Measurements from ENCODE around the gene TMEM121B.
A peak's percentile ranks its signal among the peaks of the same experiment; 100 is the strongest.
"Not testable (repeated sequence)": the region's sequence is repeated elsewhere in the genome, so short reads cannot be mapped to it uniquely, and the experiment has no call there.

TMEM121B gene

DNA sequence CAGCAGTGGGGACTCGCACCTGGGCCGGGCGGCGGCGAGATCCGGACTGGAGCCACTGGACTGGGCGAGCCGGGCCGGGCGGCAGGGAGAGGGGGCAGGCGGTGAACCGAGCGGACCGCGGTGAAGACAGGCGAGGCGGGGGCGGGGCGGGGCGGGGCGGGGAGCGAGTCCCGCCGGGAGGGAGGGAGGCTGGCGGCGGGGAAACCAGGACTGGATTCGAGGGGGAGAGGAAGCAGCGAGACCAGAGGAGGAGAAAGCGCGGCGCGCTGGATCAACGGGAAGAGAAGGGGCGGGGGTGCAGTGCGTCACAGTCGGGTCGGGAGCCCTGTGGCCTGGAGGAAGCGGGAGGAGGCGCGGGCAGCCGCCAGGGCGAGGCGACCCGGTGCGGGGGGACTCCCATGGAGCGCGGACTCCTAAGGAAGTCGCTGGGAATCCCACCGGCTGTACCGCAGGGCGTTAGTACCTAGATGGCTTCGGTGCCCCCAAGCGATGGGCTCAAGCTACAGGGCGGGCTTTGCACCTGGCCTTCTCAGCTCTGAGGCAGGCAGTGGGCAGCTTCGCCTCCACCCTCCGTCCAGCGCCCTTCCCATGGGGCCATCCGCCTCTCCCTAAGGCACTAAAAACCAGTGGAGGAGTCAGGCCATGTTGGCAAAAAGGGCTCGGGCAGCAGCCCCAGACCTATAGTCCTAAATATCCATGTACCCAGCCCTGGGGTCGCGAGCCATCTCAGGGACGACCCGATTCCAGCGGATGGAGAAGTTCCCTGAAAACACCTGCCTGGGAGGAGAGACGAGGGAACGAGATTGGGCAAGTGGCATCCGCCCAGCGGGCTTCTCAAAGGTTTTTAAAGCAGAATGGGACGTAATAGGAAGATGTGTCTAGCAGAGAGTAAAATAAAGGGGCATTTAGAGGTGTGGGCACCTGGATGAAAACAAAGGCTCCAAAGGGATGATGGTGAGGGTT lies at the start of gene TMEM121B:
Gene TMEM121B, minus strand, starts transcription at position 128 of the 963 bp plus-strand sequence. CDS start 233 bp downstream, outside the sequence.
- DNase-seq (ENCODE audit: low read depth): no peak

DNA sequence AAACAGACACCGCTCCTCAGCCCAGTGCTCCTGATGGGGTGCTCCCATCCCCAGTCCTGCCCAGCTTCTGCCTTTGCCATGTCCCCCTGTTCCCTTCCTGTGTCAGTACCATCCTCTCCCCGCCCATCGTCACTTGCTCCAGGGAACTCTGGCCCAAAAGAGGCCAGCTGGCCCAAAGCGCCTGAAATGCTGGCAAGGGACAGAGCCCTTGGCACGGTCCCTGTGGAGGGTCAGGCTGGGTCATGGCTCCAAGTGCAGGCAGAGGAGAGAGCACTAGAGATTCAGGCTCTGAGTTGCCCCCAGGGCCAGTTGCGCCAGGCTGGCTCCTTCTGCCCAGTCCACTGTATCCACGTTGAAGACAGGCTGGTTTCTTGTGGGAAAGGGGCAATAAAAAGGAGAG lies 46.3 kb upstream of the TMEM121B start:
- no peak for DNase-seq (ENCODE audit: low read depth)

DNA sequence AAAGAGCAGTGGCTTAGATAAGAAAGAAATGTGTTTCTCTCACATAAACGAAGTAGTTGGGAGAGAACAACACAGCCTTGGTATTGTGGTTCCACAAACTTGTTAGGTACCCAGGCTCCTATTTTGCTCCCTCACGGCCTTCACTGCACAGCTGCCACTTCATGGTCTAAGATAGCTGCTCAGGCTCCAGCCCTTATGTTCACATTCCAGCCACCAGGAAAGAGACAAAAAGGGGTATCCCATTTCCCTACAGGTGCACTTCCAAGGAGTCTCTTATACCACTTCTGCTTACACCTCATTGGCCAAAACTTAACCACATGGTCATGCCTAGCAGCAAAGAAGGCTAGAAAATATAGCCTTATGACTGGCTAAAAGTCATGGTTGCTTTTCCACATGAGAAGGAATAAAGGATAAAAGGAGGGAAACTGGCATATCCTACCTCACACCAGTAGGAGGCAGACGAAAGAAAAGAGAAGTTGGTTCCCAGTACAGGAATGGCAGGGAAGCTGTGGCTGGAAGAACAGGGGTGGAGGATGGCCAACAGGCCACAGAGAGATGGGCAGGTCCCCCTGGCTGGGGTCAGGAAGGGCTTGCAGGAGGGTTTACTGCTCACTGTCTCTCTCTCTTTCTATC lies 43.3 kb upstream of the TMEM121B start:
- DNase-seq (ENCODE audit: low read depth): no peak

DNA sequence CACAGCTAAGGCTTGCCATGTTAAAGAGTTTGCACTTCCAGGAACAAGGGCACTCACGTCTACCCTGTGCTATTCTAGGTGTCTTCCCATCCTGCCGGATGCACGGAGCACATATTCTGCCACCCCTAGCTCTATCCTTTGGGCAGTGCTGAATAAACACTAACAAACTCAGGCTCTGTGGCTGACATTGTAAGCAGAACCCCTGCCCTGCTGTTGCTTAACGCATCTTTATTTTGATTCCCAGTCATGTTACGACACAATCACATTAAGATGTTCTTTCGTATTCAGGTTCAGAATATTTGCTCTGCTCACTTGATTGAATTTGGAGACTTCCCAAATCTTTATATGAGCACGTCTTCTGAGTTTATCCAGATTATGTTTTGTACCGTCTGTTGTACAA lies 41.6 kb upstream of the TMEM121B start:
- no peak for DNase-seq (ENCODE audit: low read depth)

DNA sequence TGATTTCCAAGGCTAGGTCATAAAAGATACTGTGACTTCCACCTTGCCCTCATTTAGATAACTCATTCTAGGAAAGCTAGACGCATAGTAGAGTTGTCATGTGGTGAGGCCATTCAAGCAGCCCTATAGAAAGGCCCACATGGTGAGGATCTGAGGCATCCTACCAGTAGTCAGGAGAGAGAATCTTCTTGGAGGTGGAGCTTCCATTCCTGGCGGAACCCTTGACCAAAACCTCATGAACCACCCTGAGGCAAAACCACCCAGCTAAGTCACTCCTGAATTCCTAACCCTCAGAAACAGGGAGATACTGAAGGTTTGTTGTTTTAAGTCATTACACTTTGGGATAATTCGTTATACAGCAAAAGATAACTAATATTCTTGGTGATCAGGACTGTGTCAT lies 40.8 kb upstream of the TMEM121B start:
- no peak for DNase-seq (ENCODE audit: low read depth)

DNA sequence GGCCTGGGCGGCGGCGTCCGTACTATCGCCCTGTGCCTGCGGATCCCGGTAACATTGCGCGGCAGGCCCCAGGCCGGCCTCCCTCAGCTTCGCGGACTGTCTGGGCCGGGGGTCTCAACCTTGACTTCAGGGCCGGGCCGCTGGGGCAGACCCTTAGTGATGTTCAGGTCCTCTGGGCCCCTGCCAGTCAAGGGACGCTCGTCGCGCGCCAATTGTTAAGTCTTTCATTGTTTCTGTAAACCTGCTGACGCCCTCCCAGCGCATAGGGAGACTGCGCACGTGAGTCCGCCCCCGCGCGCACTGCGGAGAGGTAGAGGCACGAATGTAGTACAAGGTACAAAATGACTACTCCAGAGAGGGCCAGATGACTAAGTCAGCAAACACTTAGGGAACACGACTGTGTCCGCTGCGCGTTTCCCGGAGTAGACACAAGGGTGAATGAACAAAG lies 38.4 kb upstream of the TMEM121B start:
- peak; percentile 26 for DNase-seq (ENCODE audit: low read depth)

DNA sequence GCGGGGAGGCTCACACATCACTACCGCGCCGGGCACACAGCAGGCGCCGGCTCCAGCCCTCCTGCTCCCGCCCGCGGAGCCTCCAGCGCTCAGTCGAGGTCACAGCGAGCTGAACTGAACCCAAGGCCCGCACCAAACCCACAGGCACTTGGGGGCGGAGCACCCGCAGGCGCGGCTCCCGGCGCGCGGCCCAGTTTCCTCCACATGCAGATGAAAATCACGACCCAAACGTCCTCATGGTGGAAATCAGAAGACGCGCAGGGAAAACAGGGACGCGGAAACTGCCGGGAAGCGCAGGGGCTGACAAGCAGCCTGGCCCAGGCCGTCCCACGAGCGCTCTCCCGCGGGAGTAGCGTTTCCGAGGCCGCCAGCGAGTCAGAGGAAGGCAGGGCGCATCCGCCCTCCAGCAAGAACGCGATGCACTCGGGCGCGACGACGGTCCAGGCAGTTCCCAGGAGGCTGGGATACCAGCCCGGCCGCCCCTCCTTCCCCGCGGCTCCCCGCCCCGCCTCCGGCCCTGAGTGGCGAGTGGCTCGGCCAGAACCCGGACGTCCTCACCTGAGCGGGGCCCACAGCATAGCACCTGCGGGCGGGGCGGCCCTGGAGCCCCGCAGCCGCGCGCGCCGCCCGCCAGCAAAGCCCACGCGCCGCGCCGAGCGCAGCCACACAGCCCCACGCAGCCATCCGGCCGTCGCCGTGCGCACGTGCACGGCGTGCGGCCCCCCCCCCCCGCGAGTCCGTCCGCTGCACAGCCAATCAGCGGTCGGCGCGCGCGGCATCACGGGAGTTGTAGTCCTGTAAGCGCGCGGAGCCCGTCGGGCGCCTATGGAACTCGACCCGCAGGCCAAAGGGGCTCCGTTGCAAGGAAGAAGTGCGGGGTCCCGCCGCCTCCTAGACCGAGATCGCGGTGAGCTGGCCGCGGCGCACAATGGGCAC lies 37.7 kb upstream of the TMEM121B start, which contains the start of gene HDHD5:
Gene HDHD5, minus strand, starts transcription at position 710 of the 936 bp plus-strand sequence. Its CDS starts 26 bp downstream, at position 684.
- peak; percentile 90 for DNase-seq (ENCODE audit: low read depth)

DNA sequence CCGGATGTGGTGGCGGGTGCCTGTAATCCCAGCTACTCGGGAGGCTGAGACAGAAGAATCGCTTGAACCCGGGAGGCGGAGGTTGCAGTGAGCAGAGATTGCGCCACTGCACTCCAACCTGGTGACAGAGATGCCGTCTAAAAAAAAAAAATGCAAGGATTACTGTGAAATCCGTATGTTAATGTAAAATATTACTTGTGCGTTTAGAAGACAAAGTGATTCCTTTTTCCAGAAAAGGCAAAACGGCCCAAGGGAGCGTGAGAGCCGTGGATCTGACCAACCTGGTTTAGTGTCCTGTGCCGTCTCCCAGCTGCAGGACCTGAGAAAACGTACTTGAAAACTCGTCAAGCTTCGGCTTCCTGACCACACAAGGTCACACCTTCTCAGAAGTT lies 37.0 kb upstream of the TMEM121B start:
- DNase-seq (ENCODE audit: low read depth): no peak

DNA sequence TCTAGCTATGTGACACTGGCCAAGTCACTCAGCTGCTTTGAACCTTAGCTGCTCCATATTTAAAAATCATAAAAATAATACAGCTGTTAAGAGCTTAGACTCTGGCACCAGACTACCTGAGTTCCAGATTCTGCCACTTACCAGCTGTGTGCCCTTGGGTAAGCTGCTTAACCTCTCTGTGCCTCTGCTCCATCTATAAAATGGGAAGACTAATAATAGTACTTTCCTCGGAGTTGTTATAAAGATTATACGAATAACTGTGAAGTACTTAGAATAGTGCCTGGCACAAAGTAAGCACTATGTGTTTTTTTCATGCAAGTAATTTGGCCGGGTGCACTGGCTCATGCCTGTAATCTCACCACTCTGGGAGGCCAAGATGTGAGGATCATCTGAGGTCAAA lies 36.6 kb upstream of the TMEM121B start:
- DNase-seq (ENCODE audit: low read depth): no peak

DNA sequence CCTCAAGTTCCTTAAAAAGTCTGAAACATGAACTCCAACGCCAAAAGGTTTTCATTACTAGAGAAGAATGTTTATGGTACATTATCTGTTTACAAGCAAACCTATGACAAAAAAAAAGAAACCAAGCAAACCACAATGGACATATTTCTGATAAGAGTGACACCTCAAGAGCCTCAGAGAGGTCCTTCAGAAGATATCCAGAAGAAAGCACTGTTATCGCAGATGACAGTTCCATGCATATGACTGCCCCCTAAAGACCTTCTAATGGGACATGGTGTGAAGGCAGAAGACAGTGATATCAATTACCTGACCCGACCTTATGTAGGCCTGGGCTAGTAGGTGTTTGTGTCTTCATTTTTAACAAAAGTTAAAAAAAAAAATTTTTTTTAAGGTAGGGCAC lies 34.8 kb upstream of the TMEM121B start:
- no peak for DNase-seq (ENCODE audit: low read depth)

DNA sequence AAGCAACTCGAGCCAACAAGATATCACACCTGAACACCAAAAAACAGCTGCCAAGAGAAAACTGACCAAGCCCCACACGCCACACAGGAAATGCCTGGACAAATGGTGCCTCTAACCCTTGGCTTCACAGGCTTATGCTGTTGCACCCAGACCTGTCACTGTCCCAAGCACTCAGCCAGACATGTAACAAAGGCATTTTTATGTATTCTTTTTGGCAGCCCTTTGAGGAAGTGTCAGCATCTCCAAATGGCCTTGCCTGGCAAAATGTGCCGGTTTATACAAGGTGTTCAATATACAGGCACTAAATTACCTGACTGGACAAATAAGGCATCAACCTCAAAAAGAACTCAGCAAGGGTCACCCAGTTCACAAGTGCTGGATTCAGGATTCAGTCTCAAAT lies 31.8 kb upstream of the TMEM121B start:
- no peak for DNase-seq (ENCODE audit: low read depth)

DNA sequence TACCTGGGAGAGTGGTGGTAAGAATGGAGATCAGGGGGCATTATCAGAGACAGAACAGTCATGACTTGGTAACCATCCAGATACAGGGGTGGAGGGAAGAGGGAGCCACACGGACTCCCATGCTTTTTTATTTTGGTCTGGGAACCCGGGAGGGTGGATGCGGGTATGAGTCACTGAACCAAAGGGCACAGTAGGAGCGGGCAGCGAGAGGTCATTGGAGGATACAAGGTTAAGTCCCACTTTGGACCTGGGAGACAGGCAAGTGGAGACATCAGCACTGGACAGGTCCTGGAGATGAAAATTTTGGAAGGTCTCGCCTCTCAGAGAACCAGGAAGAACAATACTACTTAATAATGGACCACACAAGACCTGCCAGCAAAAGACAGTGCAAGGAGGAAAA lies 31.2 kb upstream of the TMEM121B start:
- DNase-seq (ENCODE audit: low read depth): no peak

DNA sequence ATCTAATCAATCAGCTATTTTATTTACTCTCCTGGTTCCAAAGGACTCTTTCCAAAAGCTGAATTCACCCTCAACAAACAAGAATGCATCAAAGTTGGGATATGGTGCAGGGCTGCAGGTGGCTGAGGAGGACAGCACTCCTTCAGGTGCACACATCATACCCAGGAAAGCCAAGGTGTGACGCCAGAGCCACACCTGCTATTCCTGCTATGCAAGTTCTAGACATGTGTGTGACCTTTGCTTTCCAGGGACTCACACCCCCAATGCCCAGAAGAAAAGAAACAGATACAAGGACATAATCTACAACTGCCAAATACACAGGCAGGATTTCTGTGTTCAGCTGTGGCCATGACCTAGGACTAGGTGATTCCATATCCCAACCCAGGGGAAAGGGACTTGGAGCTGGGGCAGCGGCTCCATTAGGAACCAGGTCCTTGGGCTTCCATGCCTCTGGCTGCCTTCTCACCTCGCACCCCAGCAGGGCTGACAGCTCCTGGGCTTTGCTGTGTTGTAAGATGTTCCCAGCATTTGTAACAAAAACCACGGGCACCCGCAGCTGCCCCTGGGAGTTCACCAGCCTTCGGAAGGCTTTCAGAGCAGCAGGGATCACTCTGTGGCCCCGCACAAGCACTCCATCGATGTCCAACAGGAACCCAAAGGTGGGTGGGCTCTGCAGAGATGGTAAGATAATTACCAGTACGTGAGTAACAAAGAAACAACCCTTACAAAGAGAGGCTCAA lies 28.1 kb upstream of the TMEM121B start:
- DNase-seq (ENCODE audit: low read depth): no peak

DNA sequence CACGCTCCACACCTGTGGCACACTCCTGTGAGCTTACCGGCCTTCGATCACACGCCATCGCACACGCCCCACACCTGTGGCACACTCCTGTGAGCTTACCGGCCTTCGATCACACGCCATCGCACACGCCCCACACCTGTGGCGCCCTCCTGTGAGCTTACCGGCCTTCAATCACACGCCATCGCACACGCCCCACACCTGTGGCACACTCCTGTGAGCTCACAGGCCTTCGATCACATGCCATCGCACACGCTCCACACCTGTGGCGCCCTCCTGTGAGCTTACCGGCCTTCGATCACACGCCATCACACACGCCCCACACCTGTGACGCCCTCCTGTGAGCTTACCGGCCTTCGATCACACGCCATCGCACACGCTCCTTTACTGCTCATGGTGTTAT lies 26.3 kb upstream of the TMEM121B start:
- not testable (repeated sequence) for DNase-seq (ENCODE audit: low read depth)

DNA sequence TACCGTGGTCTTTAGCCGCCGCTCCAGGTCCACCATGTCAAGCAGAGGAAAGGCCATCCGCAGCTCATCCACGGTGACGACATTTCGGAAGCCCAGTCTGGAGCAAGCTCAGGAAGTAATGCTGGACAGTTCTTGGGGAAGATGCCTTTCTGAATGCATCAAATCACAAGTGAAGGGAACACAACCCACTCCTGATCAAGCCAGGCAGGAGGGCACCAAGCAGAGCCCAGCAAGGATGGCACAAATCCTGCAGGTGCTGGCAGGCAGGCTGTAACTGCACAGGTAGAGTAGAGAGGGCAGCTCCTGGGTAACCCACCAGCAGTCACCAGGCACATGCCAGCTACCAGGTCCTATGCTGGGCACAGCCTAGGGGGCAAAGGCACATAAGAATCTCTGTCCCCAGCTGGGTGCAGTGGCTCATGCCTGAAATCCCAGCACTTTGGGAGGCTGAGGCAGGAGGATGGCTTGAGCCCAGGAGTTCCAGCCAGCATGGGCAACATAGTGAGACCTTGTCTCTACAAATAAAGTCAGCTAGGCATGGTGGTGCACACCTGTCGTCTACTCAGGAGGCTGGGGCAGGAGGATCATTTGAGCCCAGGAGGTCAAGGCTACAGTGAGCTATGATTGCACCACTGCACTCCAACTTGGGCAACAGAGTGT lies 24.0 kb upstream of the TMEM121B start:
- DNase-seq (ENCODE audit: low read depth): no peak

DNA sequence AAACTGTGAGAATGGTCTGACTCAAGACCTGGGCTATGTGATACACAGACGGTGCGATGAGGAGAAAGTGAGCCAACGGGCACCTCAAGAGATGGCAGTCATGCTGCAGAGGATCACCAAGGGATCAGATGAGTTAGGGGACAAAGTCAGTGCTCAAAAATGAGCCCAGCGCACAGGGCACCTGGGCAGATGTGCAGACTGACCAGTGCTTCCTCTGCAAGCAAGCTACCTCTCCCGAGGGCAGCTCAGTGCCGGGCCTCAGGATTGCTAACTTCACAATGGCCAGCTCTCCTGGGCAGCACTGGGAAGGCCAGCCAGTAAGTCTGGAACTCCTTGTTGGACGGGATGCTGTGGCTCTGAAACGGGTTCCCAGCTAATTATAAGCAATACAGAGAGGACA lies 22.7 kb upstream of the TMEM121B start:
- DNase-seq (ENCODE audit: low read depth): no peak

DNA sequence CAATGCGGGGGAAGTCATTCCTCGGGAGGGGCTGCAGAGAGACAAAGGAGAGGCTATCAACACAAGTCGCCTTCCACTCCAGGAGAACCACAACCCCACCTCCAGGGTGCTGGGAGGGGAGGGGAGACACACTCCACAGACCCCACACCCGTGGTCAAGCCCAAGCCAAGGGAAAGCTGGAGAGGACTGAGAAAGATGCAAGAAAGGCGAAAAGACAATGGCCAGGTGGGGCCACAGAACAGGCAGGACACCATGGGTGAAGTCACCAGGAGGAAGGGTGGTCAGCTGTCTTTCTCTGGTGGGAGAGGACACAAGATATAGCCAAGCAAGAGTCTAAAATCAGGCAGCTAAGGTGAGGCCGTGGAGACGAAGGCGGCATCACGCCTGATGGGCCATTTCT lies 21.9 kb upstream of the TMEM121B start:
- no peak for DNase-seq (ENCODE audit: low read depth)

DNA sequence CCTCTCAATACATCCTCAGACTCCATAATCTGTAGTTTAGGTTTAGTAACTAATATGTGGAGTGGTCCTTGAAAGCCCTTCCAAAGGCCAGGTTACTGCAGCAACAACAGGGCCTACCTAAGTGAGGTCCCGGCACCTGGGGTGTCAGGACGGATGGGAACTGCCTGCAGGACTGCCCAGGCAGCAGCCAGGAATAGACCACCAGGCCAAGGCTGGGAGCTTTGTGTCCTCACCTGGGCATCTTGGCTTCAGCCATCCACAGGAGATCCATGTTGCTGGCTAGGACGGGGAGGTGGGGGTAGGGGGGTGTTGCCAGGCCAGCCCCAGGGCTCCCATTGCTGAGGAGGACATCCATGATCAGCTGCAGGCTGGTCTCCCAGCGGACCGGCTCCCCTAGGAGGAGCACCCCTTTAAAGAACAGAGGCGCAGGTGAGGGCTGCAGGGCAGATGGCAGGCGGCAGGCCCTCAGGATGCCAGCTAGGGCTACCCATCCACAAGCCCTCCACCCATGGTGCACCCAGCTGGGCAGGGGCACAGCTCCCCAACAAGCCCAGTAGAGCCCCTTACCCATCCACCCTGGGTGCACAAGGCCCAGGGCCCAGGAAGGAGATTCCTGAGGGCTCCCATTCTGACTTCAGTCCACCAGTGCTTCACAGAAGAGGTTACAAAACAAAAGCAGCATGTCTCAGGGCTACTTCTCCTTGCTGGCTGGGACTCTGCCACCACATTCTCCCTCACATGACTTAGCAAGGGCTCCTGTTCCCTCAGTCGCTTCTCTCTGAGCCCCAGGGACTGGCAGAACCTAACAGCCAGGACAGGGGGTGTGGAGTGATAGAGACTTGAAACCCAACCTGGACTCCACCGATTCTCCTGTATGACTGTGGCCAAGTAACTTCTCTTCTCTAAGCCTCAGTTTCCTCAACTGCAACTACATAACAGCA lies 19.9 kb upstream of the TMEM121B start:
- no peak for DNase-seq (ENCODE audit: low read depth)

DNA sequence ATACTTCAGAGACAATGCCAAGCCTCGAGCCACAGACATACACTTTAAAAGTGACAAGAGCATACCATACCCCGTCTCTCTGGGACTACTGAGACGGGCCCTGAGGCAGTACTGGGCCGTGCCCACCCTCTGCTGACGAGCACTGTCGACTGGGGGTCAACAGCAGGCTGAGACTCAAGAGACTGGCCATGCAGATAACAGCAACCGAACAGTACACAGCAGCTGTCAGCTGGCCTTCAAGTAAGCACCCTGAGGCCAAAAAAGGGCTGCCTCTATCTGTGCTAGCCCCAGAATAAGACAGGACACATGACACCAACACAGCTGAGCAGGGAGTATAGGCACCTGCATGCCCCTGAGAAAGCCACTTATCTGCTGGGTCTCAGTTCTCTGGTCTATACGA lies 18.9 kb upstream of the TMEM121B start:
- DNase-seq (ENCODE audit: low read depth): no peak

DNA sequence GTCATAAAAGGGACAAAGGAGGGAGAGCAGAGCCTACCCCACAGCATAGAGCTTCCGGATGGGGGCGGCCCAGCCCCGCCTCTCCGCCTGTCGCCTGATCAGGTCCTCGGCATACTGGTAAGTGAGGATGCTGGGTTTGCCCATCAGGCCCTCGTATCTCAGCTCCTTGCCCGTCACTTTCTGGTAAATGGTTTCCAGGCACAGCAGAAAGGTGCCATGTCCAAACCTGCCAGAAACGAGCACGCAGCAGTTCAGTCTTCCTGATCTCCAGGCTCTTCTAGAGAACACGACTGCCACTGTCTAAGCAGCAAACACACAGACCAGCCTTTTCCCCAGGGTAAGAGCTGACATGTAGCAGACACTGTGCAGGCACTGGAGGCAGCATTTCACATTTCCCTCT lies 17.4 kb upstream of the TMEM121B start:
- no peak for DNase-seq (ENCODE audit: low read depth)

Measured in activated T-cell treated with anti-CD3 and anti-CD28 coated beads for 1 hour (primary cell).